Measurements from ENCODE around the gene NUAK1.

GRCh38 chr12:106048016-106048415, 90.7 kb downstream of the NUAK1 start:
- TF ChIP-seq, protein P1, sequence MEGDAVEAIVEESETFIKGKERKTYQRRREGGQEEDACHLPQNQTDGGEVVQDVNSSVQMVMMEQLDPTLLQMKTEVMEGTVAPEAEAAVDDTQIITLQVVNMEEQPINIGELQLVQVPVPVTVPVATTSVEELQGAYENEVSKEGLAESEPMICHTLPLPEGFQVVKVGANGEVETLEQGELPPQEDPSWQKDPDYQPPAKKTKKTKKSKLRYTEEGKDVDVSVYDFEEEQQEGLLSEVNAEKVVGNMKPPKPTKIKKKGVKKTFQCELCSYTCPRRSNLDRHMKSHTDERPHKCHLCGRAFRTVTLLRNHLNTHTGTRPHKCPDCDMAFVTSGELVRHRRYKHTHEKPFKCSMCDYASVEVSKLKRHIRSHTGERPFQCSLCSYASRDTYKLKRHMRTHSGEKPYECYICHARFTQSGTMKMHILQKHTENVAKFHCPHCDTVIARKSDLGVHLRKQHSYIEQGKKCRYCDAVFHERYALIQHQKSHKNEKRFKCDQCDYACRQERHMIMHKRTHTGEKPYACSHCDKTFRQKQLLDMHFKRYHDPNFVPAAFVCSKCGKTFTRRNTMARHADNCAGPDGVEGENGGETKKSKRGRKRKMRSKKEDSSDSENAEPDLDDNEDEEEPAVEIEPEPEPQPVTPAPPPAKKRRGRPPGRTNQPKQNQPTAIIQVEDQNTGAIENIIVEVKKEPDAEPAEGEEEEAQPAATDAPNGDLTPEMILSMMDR (conservative IDR thresholded peaks at IDR 0.05) = no peak
- TF ChIP-seq EZH2 (IDR thresholded peaks at IDR 0.05; ENCODE audit: low read depth) = no peak
